ENCODE results near the gene NFIA. TPM values are rescaled to one million over a fixed set of nuclear protein-coding genes. Genes with fewer than 3 reads are reported as not detected.

Gene NFIA
- total and polyA plus RNA-seq, 9 of the 15 experiments (the other 6 are each of a cell fraction or from before 2014, with no cell fraction given) = 5.3 to 24.9 (median 9.8) TPM

DNA sequence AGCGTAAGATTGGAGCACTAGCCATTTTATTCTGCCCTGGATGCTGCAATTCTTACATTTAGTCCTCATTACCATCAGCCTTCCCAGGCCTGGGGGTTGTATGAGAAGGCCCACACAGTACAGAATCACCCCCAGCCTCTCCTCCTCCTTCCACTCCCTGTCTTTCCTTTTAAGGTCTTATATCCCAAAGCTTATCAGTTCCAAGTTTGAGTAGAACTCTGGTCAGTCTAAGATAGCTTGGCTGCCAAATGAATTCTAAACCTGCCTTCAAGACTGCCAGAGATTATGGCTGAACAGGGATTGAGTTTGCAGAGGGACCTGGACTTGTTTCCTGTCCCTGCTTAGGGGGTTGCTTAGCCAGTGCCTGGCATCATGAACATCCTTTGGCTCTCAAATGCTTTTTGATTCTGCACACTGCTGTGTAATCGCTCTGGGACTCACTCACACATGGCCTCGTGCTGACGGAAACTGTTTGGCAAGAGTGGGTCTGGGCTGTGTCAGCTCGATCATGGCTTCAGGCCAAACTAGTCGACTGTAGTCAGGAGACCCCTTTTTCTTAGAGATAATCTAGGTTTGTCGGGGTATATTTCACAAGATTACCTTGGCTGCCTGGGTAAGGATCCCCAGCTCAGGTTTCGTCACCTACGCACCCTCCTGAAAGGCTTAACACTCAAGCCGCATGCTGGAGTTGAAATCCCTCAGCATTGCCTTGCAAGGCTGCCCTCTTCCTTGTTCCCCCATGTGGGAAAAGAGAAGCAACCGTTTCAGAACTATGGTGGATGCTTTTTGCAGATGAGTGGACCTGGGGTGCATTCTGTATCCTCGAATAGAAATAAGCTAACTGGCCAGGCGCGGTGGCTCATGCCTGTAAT is 252.6 kb downstream of the NFIA start (continued):
- no peak for TF ChIP-seq ZNF253 (CRISPR knock-in tag; conservative IDR thresholded peaks at IDR 0.05)
- TF ChIP-seq, protein P1, sequence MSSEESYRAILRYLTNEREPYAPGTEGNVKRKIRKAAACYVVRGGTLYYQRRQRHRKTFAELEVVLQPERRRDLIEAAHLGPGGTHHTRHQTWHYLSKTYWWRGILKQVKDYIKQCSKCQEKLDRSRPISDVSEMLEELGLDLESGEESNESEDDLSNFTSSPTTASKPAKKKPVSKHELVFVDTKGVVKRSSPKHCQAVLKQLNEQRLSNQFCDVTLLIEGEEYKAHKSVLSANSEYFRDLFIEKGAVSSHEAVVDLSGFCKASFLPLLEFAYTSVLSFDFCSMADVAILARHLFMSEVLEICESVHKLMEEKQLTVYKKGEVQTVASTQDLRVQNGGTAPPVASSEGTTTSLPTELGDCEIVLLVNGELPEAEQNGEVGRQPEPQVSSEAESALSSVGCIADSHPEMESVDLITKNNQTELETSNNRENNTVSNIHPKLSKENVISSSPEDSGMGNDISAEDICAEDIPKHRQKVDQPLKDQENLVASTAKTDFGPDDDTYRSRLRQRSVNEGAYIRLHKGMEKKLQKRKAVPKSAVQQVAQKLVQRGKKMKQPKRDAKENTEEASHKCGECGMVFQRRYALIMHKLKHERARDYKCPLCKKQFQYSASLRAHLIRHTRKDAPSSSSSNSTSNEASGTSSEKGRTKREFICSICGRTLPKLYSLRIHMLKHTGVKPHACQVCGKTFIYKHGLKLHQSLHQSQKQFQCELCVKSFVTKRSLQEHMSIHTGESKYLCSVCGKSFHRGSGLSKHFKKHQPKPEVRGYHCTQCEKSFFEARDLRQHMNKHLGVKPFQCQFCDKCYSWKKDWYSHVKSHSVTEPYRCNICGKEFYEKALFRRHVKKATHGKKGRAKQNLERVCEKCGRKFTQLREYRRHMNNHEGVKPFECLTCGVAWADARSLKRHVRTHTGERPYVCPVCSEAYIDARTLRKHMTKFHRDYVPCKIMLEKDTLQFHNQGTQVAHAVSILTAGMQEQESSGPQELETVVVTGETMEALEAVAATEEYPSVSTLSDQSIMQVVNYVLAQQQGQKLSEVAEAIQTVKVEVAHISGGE (CRISPR knock-in tag; IDR thresholded peaks at IDR 0.05) = peak in 1 of 3 experiments; percentile 57; a peak in 2 of 6 replicates
- TF ChIP-seq CBFA2T3 (IDR thresholded peaks at IDR 0.05) = peak; percentile 53; the same call in 1 of the 2 replicates
- no peak for TF ChIP-seq EP400 (IDR thresholded peaks at IDR 0.05)
- no peak for TF ChIP-seq ZNF668 (CRISPR knock-in tag; IDR thresholded peaks at IDR 0.05)
- TF ChIP-seq MCM5 (IDR thresholded peaks at IDR 0.05; ENCODE audit: low read depth) = no peak
- TF ChIP-seq, protein P2, sequence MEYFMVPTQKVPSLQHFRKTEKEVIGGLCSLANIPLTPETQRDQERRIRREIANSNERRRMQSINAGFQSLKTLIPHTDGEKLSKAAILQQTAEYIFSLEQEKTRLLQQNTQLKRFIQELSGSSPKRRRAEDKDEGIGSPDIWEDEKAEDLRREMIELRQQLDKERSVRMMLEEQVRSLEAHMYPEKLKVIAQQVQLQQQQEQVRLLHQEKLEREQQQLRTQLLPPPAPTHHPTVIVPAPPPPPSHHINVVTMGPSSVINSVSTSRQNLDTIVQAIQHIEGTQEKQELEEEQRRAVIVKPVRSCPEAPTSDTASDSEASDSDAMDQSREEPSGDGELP (CRISPR knock-in tag; IDR thresholded peaks at IDR 0.05; ENCODE audit: borderline replicate concordance) = no peak
- no peak for TF ChIP-seq MAZ (CRISPR knock-in tag; conservative IDR thresholded peaks at IDR 0.05 in 1 of 2, IDR thresholded peaks at IDR 0.05 in 1 of 2)
- TF ChIP-seq, protein P3, sequence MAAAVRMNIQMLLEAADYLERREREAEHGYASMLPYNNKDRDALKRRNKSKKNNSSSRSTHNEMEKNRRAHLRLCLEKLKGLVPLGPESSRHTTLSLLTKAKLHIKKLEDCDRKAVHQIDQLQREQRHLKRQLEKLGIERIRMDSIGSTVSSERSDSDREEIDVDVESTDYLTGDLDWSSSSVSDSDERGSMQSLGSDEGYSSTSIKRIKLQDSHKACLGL (CRISPR knock-in tag; IDR thresholded peaks at IDR 0.05; ENCODE audit: borderline replicate concordance, poor library complexity, severe bottlenecking) = no peak
- TF ChIP-seq HNRNPH1 (optimal IDR thresholded peaks at IDR 0.05; ENCODE audit: low read depth, low read length) = no peak
- peak; percentile 31; the same call in 1 of the 2 replicates for TF ChIP-seq TCF3 (CRISPR knock-in tag; IDR thresholded peaks at IDR 0.05)
- no peak for TF ChIP-seq NFIC (IDR thresholded peaks at IDR 0.05)
- TF ChIP-seq ZNF274 (IDR thresholded peaks at IDR 0.05; ENCODE audit: borderline replicate concordance, low read depth, low read length) = no peak
- peak; percentile 17; the same call in 1 of the 2 replicates for TF ChIP-seq TAL1 (IDR thresholded peaks at IDR 0.05)
- TF ChIP-seq, protein P4, sequence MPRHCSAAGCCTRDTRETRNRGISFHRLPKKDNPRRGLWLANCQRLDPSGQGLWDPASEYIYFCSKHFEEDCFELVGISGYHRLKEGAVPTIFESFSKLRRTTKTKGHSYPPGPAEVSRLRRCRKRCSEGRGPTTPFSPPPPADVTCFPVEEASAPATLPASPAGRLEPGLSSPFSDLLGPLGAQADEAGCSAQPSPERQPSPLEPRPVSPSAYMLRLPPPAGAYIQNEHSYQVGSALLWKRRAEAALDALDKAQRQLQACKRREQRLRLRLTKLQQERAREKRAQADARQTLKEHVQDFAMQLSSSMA (CRISPR knock-in tag; IDR thresholded peaks at IDR 0.05) = no peak
- no peak for TF ChIP-seq PURB (CRISPR knock-in tag; IDR thresholded peaks at IDR 0.05; ENCODE audit: low read depth)
- TF ChIP-seq NFE2L1 (tag; IDR thresholded peaks at IDR 0.05; ENCODE audit: borderline replicate concordance, low read depth) = no peak
- TF ChIP-seq, protein P5, sequence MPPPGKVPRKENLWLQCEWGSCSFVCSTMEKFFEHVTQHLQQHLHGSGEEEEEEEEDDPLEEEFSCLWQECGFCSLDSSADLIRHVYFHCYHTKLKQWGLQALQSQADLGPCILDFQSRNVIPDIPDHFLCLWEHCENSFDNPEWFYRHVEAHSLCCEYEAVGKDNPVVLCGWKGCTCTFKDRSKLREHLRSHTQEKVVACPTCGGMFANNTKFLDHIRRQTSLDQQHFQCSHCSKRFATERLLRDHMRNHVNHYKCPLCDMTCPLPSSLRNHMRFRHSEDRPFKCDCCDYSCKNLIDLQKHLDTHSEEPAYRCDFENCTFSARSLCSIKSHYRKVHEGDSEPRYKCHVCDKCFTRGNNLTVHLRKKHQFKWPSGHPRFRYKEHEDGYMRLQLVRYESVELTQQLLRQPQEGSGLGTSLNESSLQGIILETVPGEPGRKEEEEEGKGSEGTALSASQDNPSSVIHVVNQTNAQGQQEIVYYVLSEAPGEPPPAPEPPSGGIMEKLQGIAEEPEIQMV (tag; conservative IDR thresholded peaks at IDR 0.05; ENCODE audit: low read depth) = no peak
- TF ChIP-seq KLF1 (tag; IDR thresholded peaks at IDR 0.05) = no peak
- TF ChIP-seq TFAM (CRISPR knock-in tag; conservative IDR thresholded peaks at IDR 0.05) = no peak
